Bronchial epithelial cell (primary cell): ENCODE measurements around the gene MYL9. TPM values are rescaled to one million over a fixed set of nuclear protein-coding genes. Genes with fewer than 3 reads are reported as not detected.

Source experiments
- DNase-seq: peaks from one replicate; pipeline ENCODE4 v3.0.0-alpha.2; 2010; ENCODE audit warnings: low read depth
- FAIRE-seq: peaks from 2 replicates; lab custom pipeline; 2011; peaks lifted over from hg19 to GRCh38; lab: Jason Lieb, UNC
- H3K27me3 ChIP-seq: 2 replicates; pipeline ENCODE4 v1.5.1; 2011; ENCODE audit warnings: low read length; ENCODE audit not compliant: control insufficient read depth, insufficient read depth
- H3K36me3 ChIP-seq: 2 replicates; pipeline ENCODE4 v1.5.1; 2011; ENCODE audit warnings: low read length; ENCODE audit not compliant: control insufficient read depth, insufficient read depth
- H3K4me3 ChIP-seq: 2 replicates; pipeline ENCODE4 v1.5.1; 2011; ENCODE audit warnings: mild to moderate bottlenecking, low read depth, low read length, control low read depth
- total RNA-seq: library from RNA; depleted of rRNA; stranded (reverse); fragments of >200 nt; gene quantifications from 2 replicates; pipeline ENCODE4 v1.2.1, GENCODE V29; 2014
- TF ChIP-seq, protein P1 (sequence below): IDR thresholded peaks from 2 replicates; pipeline ENCODE4 v1.5.1; 2011; ENCODE audit warnings: mild to moderate bottlenecking, moderate library complexity, low read length, control low read depth, inconsistent platforms; ENCODE audit not compliant: insufficient read depth, severe bottlenecking

Gene MYL9
- total RNA-seq, 1 donor from 2014 or later = 0.53 TPM

- FAIRE-seq (no peak), DNase-seq (no peak)
- TF ChIP-seq, protein P1, sequence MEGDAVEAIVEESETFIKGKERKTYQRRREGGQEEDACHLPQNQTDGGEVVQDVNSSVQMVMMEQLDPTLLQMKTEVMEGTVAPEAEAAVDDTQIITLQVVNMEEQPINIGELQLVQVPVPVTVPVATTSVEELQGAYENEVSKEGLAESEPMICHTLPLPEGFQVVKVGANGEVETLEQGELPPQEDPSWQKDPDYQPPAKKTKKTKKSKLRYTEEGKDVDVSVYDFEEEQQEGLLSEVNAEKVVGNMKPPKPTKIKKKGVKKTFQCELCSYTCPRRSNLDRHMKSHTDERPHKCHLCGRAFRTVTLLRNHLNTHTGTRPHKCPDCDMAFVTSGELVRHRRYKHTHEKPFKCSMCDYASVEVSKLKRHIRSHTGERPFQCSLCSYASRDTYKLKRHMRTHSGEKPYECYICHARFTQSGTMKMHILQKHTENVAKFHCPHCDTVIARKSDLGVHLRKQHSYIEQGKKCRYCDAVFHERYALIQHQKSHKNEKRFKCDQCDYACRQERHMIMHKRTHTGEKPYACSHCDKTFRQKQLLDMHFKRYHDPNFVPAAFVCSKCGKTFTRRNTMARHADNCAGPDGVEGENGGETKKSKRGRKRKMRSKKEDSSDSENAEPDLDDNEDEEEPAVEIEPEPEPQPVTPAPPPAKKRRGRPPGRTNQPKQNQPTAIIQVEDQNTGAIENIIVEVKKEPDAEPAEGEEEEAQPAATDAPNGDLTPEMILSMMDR = no peak
- H3K27me3 ChIP-seq = no peaks in the 10 kb centered on the region
- H3K36me3 ChIP-seq = no peaks in the 10 kb centered on the region
- no peak overlapping the region for H3K4me3 ChIP-seq
Observed at GRCh38 chr20:36546111-36546736, 4.9 kb downstream of the MYL9 start.

DNA sequence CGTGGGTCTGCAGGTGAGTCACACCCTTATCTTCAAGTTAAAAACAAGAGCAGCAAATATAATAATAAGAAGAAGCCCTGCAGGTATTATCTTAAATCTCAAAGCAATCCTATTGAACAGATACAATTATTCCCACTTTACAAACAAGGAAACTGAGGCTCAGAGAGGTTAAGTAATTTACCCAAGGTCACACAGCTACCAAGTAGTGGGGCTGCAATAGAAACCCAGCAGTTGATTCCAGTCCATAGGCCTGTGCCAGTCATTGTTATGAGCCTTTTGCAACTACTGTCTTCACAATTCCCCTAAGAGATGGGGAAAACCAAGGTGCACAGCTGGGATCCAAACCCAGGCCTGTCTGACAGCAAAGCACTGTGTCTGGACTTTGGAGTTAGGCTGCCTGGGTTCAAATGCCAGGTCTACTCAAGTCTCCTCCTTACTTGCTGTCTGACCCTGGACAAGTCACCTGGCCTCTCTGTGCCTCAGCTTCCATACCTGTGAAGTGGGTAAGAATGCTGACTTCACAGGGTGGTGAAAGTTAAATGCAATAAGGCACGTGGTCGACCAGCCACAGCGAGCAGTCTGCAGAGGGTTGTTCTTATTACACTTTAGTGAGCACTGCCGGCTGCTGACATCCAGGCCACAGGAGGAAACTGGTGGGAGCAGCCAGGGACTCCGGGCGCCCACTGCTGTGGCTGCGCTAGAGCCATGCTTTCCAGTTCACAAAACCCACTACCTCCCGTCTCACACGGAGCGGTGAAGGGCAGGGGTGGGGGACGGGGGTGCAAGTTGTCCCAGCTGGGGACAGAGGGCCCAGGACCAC, 6.1 kb downstream of the MYL9 start:
- H3K36me3 ChIP-seq = no peaks in the 10 kb centered on the region
- H3K27me3 ChIP-seq = no peaks in the 10 kb centered on the region
- DNase-seq = no peak
- no peak overlapping the region for H3K4me3 ChIP-seq
- TF ChIP-seq, protein P1 = no peak
- no peak for FAIRE-seq

- TF ChIP-seq, protein P1 = no peak
- no peak overlapping the region for H3K4me3 ChIP-seq
- FAIRE-seq (no peak), DNase-seq (no peak)
- no peaks in the 10 kb centered on the region for H3K27me3 ChIP-seq
- no peaks in the 10 kb centered on the region for H3K36me3 ChIP-seq
Observed at GRCh38 chr20:36548006-36548315, 6.6 kb downstream of the MYL9 start.

GRCh38 chr20:36548704-36549627, 7.6 kb downstream of the MYL9 start:
- no peaks in the 10 kb centered on the region for H3K36me3 ChIP-seq
- no peak for FAIRE-seq
- TF ChIP-seq, protein P1 = no peak
- no peaks in the 10 kb centered on the region for H3K27me3 ChIP-seq
- H3K4me3 ChIP-seq = no peak overlapping the region
- no peak for DNase-seq

- TF ChIP-seq, protein P1 = no peak
- DNase-seq (no peak), FAIRE-seq (no peak)
- Histone ChIP-seq H3K4me3 (no peak overlapping the region), H3K27me3 (no peaks in the 10 kb centered on the region), H3K36me3 (no peaks in the 10 kb centered on the region)
Observed at GRCh38 chr20:36549628-36549941, 8.3 kb downstream of the MYL9 start.
